MG63 (cell line): ENCODE results near the gene SLC22A4. TPM values are rescaled to one million over a fixed set of nuclear protein-coding genes. Genes with fewer than 3 reads are reported as not detected.

Experiments
- DNase-seq: peaks from one replicate; pipeline ENCODE4 v3.0.0-alpha.2; 2020
- H3K27me3 ChIP-seq: fragments of 250-450 bp; sonication (Bioruptor Pico); 2 replicates; pipeline ENCODE4 v1.5.1; 2020; ENCODE audit warnings: mild to moderate bottlenecking, moderate library complexity
- H3K36me3 ChIP-seq: fragments of 250-450 bp; sonication (Bioruptor Pico); 2 replicates; pipeline ENCODE4 v1.5.1; 2020; ENCODE audit warnings: mild to moderate bottlenecking, moderate library complexity
- H3K4me3 ChIP-seq: fragments of 250-450 bp; sonication (Bioruptor Pico); 2 replicates; pipeline ENCODE4 v1.5.1; 2020; ENCODE audit warnings: mild to moderate bottlenecking, moderate library complexity
- H3K9me3 ChIP-seq: fragments of 250-450 bp; sonication (Bioruptor Pico); 2 replicates; pipeline ENCODE4 v1.5.1; 2020; ENCODE audit warnings: mild to moderate bottlenecking, moderate library complexity
- total RNA-seq: library from RNA; depleted of rRNA; stranded (reverse); fragments of >200 nt; shearing (Covaris generic); gene quantifications from 2 replicates; pipeline ENCODE4 v1.2.3, GENCODE V29; 2014; ENCODE audit warnings: low replicate concordance

SLC22A4 gene
- total RNA-seq, 1 experiment from 2014 or later: 0.03 TPM

DNA sequence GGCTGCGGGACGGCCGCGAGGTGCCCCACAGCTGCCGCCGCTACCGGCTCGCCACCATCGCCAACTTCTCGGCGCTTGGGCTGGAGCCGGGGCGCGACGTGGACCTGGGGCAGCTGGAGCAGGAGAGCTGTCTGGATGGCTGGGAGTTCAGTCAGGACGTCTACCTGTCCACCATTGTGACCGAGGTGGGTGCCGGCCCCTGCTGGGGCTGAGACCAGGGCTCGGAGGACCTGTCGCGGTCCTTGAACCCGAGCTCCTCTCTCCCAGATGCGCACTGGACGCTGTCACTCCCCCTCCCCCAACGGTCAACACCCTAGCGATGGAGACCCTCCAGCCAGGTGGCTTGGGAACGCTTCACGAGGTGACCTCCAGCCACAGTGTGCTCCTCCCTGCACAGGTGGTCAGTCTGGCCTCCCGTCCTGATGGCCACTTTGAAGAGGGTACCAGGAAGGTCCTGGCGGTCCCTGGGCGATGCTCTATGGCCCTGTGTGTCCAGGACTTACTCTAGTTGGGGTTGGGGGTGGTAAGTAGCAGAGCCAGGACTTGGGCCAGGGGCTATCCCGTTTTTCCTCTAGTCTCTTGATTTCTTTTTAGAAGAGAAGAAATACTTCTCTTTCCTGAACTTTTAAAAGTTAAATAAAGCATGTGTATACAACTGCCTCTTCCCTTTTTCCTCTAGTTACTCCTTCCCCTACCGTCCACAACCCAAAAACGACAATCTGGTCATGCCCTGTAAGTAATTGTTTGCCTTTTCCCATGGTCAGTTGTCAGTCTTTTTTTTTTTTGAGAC is 76.2 kb downstream of the SLC22A4 start:
- Histone ChIP-seq H3K4me3 (peak overlapping the region; percentile 62), H3K27me3 (no peaks in the 10 kb centered on the region; the same call in 1 of the 2 replicates), H3K36me3 (peaks cover 10% of the 10 kb centered on the region), H3K9me3 (no peaks in the 10 kb centered on the region)
- DNase-seq: no peak

DNA sequence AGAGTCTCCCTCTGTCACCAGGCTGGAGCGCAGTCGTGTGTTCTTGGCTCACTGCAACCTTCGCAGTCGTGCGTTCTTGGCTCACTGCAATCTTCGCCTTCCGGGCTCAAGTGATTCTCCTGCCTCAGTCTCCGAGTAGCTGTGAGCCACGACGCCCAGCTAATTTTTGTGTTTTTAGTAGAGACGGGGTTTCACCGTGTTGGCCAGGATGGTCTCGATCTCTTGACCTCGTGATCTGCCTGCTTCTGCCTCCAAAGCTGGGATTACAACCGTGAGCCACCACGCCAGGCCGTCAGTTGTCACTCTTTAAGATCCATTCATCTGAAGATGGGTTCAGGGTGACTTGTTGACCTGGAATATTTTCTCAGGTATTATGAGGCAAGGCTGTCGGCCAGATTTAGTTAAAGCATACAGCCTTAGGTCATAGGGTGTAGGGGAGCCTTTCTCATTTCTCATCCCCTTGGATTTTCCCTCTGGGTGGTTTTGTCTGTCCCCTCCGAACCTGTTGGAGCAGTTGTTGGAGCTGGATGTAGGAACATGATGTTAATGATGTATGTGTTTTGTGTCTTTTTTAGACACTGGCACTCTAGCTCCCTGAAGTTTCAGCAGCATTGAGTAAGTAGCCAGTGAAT is 76.9 kb downstream of the SLC22A4 start:
- no peaks in the 10 kb centered on the region for H3K9me3 ChIP-seq
- H3K27me3 ChIP-seq: no peaks in the 10 kb centered on the region; the same call in 1 of the 2 replicates
- H3K4me3 ChIP-seq: peak overlapping the region; percentile 62; the same call in 1 of the 2 replicates
- no peak for DNase-seq
- peaks cover 10% of the 10 kb centered on the region for H3K36me3 ChIP-seq

GRCh38 chr5:132371603-132371994 is 77.4 kb downstream of the SLC22A4 start:
- no peak overlapping the region for H3K4me3 ChIP-seq
- H3K36me3 ChIP-seq: peaks cover 10% of the 10 kb centered on the region
- H3K9me3 ChIP-seq: no peaks in the 10 kb centered on the region
- DNase-seq: no peak
- no peaks in the 10 kb centered on the region; the same call in 1 of the 2 replicates for H3K27me3 ChIP-seq

GRCh38 chr5:132372127-132372526 is 77.9 kb downstream of the SLC22A4 start:
- Histone ChIP-seq H3K27me3 (no peaks in the 10 kb centered on the region; the same call in 1 of the 2 replicates), H3K9me3 (no peaks in the 10 kb centered on the region), H3K36me3 (peaks cover 10% of the 10 kb centered on the region), H3K4me3 (no peak overlapping the region)
- no peak for DNase-seq

DNA sequence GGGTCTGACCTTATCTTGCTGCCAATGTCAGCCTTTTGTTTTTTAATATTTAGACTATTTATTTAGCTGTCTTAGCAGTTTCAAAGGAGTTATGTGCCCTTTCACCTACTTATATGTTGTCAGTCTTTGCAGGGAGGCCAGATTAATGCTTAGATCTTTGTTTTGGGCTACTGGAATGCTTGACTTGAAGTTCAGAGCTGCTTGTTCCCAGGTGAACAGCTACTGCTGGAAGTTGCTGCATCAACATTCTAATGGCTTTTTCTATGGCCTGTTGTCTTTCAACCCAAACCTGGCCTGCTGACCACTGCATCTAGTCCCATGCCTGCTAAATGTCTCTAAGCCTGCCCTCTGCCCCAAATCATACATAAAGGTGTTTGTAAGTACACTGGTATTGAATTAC is 78.3 kb downstream of the SLC22A4 start:
- no peaks in the 10 kb centered on the region; the same call in 1 of the 2 replicates for H3K27me3 ChIP-seq
- H3K4me3 ChIP-seq: no peak overlapping the region
- no peaks in the 10 kb centered on the region for H3K9me3 ChIP-seq
- no peak for DNase-seq
- peaks cover 10% of the 10 kb centered on the region for H3K36me3 ChIP-seq

DNA sequence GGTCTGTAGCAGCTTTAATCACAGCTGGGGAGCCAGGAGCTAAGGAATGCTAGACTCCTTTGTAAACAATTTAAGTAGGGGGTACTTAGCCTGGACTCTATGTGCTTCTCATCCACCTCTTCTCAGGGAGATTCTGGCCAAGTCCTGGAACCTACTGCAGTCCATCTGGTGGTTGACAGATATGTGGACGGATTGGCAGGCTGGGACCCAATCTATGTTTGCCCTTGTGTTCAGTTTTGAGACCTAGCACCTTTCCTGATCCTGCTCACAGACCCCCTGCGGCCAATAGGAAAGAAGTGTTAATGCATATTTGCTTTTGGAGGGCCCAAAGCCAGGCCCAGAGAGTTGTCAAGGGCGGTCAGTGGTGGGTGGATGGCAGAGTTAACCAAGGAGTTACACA is 81.8 kb downstream of the SLC22A4 start:
- Histone ChIP-seq H3K4me3 (no peak overlapping the region), H3K27me3 (no peaks in the 10 kb centered on the region; the same call in 1 of the 2 replicates), H3K9me3 (no peaks in the 10 kb centered on the region), H3K36me3 (peaks cover 15% of the 10 kb centered on the region)
- no peak for DNase-seq

GRCh38 chr5:132376694-132377641 is 82.8 kb downstream of the SLC22A4 start:
- Histone ChIP-seq H3K9me3 (no peaks in the 10 kb centered on the region), H3K36me3 (peaks cover 15% of the 10 kb centered on the region), H3K4me3 (no peak overlapping the region), H3K27me3 (no peaks in the 10 kb centered on the region)
- no peak for DNase-seq

DNA sequence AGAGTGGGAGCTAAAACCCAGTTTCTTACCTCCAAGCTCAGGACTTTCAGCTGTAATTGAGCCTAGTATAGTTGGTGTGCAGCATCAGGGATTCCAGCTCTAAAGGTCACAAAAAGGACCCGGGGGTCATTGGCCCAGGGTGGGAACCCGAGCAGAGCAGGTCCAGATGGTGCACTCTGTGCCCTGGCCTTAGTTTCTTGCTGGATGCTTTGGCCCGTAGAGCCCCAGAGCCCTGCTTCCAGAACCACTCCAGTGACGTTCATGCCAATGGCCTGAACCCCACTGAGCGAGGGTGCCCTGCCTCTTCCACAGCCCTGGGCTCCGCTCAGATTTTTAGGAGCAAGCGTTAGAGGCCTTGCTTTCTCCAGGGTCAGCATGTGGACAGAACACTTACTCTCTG is 83.5 kb downstream of the SLC22A4 start:
- DNase-seq: no peak
- Histone ChIP-seq H3K4me3 (no peak overlapping the region), H3K27me3 (no peaks in the 10 kb centered on the region), H3K36me3 (peaks cover 8% of the 10 kb centered on the region), H3K9me3 (no peaks in the 10 kb centered on the region)

GRCh38 chr5:132378580-132378979 is 84.4 kb downstream of the SLC22A4 start:
- H3K27me3 ChIP-seq: no peaks in the 10 kb centered on the region
- DNase-seq: no peak
- H3K4me3 ChIP-seq: no peak overlapping the region
- H3K9me3 ChIP-seq: no peaks in the 10 kb centered on the region
- H3K36me3 ChIP-seq: peaks cover 6% of the 10 kb centered on the region

DNA sequence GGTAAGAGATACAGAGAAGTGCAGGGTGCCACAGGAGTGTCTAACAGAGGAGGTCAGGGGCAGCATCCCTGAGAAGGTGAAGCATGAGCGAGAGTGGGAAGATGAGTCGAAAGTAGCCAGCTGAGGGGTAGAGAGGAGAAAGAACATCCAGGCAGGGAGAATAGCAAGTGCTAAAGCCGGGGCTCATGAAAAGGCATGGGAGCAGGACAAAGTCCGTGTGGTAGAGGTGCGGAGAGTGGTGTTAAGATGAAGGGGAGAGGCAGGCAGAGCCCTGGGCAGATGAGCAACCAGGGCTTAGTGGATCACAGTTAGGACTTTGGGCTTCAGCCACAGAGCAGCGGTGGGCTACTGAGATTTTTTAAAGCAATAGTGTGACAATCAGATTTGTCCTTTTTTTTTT is 85.9 kb downstream of the SLC22A4 start:
- no peaks in the 10 kb centered on the region for H3K9me3 ChIP-seq
- no peak for DNase-seq
- H3K36me3 ChIP-seq: peaks cover 6% of the 10 kb centered on the region

GRCh38 chr5:132380741-132381140 is 86.5 kb downstream of the SLC22A4 start:
- no peak overlapping the region for H3K4me3 ChIP-seq
- no peaks in the 10 kb centered on the region for H3K9me3 ChIP-seq
- H3K27me3 ChIP-seq: no peaks in the 10 kb centered on the region
- peaks cover 6% of the 10 kb centered on the region for H3K36me3 ChIP-seq
- DNase-seq: no peak

More for the DNA sequence above, 85.9 kb downstream of the SLC22A4 start:
- Histone ChIP-seq H3K4me3 (no peak overlapping the region), H3K27me3 (no peaks in the 10 kb centered on the region)

DNA sequence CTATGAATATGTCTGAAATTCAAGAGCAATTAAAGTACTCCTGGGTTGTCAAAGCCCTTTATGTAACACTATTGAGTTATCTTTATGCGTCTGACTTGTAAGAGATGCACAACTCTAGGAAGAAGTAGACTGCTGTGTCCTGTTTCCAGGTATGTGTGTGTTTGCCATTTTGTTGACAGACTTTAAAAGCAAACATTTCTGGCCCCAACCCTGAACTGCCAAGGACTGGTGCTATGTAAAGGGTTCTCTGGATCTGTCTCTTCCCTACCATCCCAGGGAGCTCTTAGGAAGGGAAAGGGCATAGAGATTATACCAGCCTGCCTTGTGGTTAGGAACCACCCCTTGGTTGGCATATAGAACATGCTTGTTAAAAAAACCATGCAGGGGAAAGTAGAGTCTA is 87.4 kb downstream of the SLC22A4 start:
- Histone ChIP-seq H3K27me3 (no peaks in the 10 kb centered on the region), H3K9me3 (no peaks in the 10 kb centered on the region)

DNA sequence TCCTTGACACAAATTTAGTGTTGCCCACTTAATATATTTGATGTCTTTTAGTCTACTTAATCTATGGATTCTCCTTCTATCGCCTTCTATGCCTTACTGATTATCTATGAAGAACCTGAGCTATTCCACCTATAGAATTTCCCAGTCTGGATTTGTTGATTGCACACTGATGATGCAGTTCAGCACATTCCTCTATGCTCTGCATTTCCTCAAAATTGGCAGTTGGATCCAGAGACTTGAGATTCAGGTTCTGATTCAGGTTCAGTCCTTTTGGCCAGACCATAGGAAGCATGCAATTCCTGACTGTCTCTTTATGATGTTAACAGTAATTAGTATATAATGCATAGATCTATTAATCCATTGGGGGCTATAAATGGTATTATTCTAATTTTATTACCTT is 89.1 kb downstream of the SLC22A4 start:
- no peak for DNase-seq
- Histone ChIP-seq H3K9me3 (no peaks in the 10 kb centered on the region), H3K27me3 (no peaks in the 10 kb centered on the region), H3K4me3 (no peak overlapping the region), H3K36me3 (peaks cover 8% of the 10 kb centered on the region)

More for the DNA sequence above, 87.4 kb downstream of the SLC22A4 start:
- no peak for DNase-seq
- Histone ChIP-seq H3K4me3 (no peak overlapping the region), H3K36me3 (peaks cover 8% of the 10 kb centered on the region)

GRCh38 chr5:132383984-132384383 is 89.8 kb downstream of the SLC22A4 start:
- no peaks in the 10 kb centered on the region for H3K9me3 ChIP-seq
- peaks cover 7% of the 10 kb centered on the region for H3K36me3 ChIP-seq
- no peaks in the 10 kb centered on the region for H3K27me3 ChIP-seq
- H3K4me3 ChIP-seq: no peak overlapping the region
- DNase-seq: no peak

DNA sequence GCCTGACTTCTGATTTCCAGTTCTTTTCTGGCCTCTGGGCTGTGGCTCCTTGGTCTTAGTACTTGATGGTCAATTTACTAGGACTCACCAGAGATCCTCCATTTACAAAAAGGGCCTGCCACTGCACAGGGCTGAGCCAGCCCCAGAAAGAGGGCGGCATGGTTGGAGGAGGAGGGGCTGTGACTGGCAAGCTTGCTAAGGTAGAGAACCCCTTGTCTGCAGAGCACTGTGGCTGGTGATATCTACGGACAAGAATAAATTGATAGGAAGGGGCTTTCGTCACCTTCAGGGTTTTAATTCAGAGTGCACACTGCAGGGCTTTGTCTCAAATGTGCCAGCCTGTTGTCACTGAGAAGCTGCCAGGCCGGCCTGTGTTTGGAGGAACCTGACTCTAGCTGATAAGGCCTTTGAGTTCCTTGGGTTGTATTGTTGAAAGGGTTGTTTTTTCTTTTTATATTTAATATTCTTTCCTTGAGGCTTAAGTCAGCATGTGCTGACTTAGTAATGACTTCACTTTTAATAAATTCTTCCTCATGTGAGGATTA is 90.4 kb downstream of the SLC22A4 start:
- no peaks in the 10 kb centered on the region for H3K9me3 ChIP-seq
- no peak overlapping the region for H3K4me3 ChIP-seq
- no peak for DNase-seq
- H3K27me3 ChIP-seq: no peaks in the 10 kb centered on the region
- H3K36me3 ChIP-seq: peaks cover 7% of the 10 kb centered on the region

DNA sequence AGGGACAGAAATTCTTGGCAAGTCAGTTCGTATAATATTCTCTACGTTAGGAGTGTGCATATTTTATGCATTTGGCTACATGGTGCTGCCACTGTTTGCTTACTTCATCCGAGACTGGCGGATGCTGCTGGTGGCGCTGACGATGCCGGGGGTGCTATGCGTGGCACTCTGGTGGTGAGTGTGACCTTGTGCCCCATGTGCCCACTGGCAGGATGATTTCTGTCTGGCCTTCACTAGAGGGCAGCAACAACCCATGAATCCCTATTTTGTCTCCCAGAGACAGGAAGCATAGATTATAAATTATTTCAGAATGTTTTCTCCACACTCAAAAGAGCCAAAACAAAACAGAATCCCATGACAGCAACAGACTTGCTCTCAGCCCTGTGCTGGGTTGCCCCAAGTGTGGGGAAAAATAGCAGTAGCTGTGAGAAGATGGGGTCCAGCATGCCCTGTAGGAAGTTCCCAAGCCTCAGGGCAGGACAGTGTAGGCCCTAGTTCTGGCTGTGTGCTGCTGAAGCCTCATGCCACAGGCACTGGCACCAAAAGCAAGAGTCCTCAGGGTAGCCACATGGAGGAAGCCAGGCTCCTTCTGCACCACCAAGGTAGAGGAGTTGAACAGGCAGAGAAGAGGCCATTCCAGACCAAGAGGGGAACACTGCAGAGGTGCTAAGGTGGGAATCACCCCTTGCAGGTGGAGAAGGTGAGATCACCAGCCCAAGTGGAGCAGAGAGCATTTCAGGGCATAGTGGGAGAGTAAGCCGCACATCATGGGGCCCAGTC is 91.3 kb downstream of the SLC22A4 start:
- H3K36me3 ChIP-seq: peaks cover 8% of the 10 kb centered on the region; the same call in 1 of the 2 replicates
- peak; percentile 67 for DNase-seq
- no peaks in the 10 kb centered on the region for H3K27me3 ChIP-seq
- H3K4me3 ChIP-seq: no peak overlapping the region
- no peaks in the 10 kb centered on the region for H3K9me3 ChIP-seq
